Measurements from ENCODE around the gene GABRB2. TPM values are rescaled to one million over a fixed set of nuclear protein-coding genes. Genes with fewer than 3 reads are reported as not detected.

Gene GABRB2
- total and polyA plus RNA-seq, 7 experiments from 2014 or later = not detected

- intact Hi-C loops (cut with micrococcal nuclease) = no loop called here
- no peak overlapping the region for H3K4me3 ChIP-seq (ENCODE audit: low read length)
- ATAC-seq = no peak
- Mint-ChIP-seq H3K9me3 (peaks cover 0 to 6% (median 0%) of the 10 kb centered on the region in 11 donors), H3K36me3 (no peaks in the 10 kb centered on the region), H3K4me1 (no peaks in the 10 kb centered on the region), H3K27ac (peak overlapping the region in 1 of 9 donors; percentile 44), H3K4me3 (no peak overlapping the region), H3K27me3 (peaks cover 0 to 6% (median 0%) of the 10 kb centered on the region in 5 donors)
- DNase-seq = no peak
- H3K27ac ChIP-seq (ENCODE audit: low read depth, low read length) = no peak overlapping the region
- ChIA-PET POLR2A (no interaction called here), CTCF (no interaction called here)
- H3K36me3 ChIP-seq (ENCODE audit: control insufficient read depth in 2 of 3, insufficient read depth in 3 of 3, low read length in 3 of 3) = no peaks in the 10 kb centered on the region
- H3K4me1 ChIP-seq (ENCODE audit: control insufficient read depth in 2 of 2, insufficient read depth in 2 of 2, low read length in 2 of 2) = no peaks in the 10 kb centered on the region
- no peaks in the 10 kb centered on the region for H3K27me3 ChIP-seq (ENCODE audit: control insufficient read depth in 2 of 2, insufficient read depth in 2 of 2, low read length in 2 of 2)
- H3K9me3 ChIP-seq (ENCODE audit: control insufficient read depth in 2 of 3, low read length in 3 of 3) = no peaks in the 10 kb centered on the region
These were observed 161.5 kb downstream of the GABRB2 start for GRCh38 chr5:161385027-161385426.

- no peak overlapping the region for H3K4me3 ChIP-seq (ENCODE audit: low read length)
- ChIA-PET POLR2A (no interaction called here), CTCF (no interaction called here)
- no peaks in the 10 kb centered on the region for H3K36me3 ChIP-seq (ENCODE audit: control insufficient read depth in 2 of 3, insufficient read depth in 3 of 3, low read length in 3 of 3)
- intact Hi-C loops (cut with micrococcal nuclease) = no loop called here
- H3K36me3 Mint-ChIP-seq = no peaks in the 10 kb centered on the region
- peaks cover 0 to 6% (median 0%) of the 10 kb centered on the region in 5 donors for H3K27me3 Mint-ChIP-seq
- H3K9me3 ChIP-seq (ENCODE audit: control insufficient read depth in 2 of 3, low read length in 3 of 3) = no peaks in the 10 kb centered on the region
- no peak overlapping the region for H3K27ac ChIP-seq (ENCODE audit: low read depth, low read length)
- ATAC-seq (no peak), DNase-seq (no peak)
- H3K9me3 Mint-ChIP-seq = peaks cover 0 to 6% (median 0%) of the 10 kb centered on the region in 11 donors
- H3K4me1 Mint-ChIP-seq = no peaks in the 10 kb centered on the region
- H3K4me3 Mint-ChIP-seq = no peak overlapping the region
- H3K4me1 ChIP-seq (ENCODE audit: control insufficient read depth in 2 of 2, insufficient read depth in 2 of 2, low read length in 2 of 2) = no peaks in the 10 kb centered on the region
- H3K27me3 ChIP-seq (ENCODE audit: control insufficient read depth in 2 of 2, insufficient read depth in 2 of 2, low read length in 2 of 2) = no peaks in the 10 kb centered on the region
- H3K27ac Mint-ChIP-seq = no peak overlapping the region
These were observed 163.8 kb downstream of the GABRB2 start for GRCh38 chr5:161382685-161383084.

- no peak for ATAC-seq
- H3K9me3 ChIP-seq (ENCODE audit: control insufficient read depth in 2 of 3, low read length in 3 of 3) = no peaks in the 10 kb centered on the region
- H3K36me3 Mint-ChIP-seq = no peaks in the 10 kb centered on the region
- H3K4me3 ChIP-seq (ENCODE audit: low read length) = no peak overlapping the region
- H3K4me3 Mint-ChIP-seq = no peak overlapping the region
- H3K27me3 Mint-ChIP-seq = peaks cover 0 to 6% (median 0%) of the 10 kb centered on the region in 5 donors
- peaks cover 0 to 6% (median 0%) of the 10 kb centered on the region in 11 donors for H3K9me3 Mint-ChIP-seq
- no peaks in the 10 kb centered on the region for H3K36me3 ChIP-seq (ENCODE audit: control insufficient read depth in 2 of 3, insufficient read depth in 3 of 3, low read length in 3 of 3)
- ChIA-PET POLR2A (no interaction called here), CTCF (no interaction called here)
- H3K4me1 ChIP-seq (ENCODE audit: control insufficient read depth in 2 of 2, insufficient read depth in 2 of 2, low read length in 2 of 2) = no peaks in the 10 kb centered on the region
- H3K27ac ChIP-seq (ENCODE audit: low read depth, low read length) = no peak overlapping the region
- H3K4me1 Mint-ChIP-seq = no peaks in the 10 kb centered on the region
- intact Hi-C loops (cut with micrococcal nuclease) = no loop called here
- no peak overlapping the region for H3K27ac Mint-ChIP-seq
- no peaks in the 10 kb centered on the region for H3K27me3 ChIP-seq (ENCODE audit: control insufficient read depth in 2 of 2, insufficient read depth in 2 of 2, low read length in 2 of 2)
- DNase-seq = no peak
These were observed 166.0 kb downstream of the GABRB2 start for GRCh38 chr5:161380486-161380885.

GRCh38 chr5:161378701-161379100, 167.8 kb downstream of the GABRB2 start:
- no peaks in the 10 kb centered on the region for H3K36me3 Mint-ChIP-seq
- H3K4me3 ChIP-seq (ENCODE audit: low read length) = no peak overlapping the region
- H3K27me3 Mint-ChIP-seq = no peaks in the 10 kb centered on the region
- intact Hi-C loops (cut with micrococcal nuclease) = no loop called here
- H3K4me1 Mint-ChIP-seq = no peaks in the 10 kb centered on the region
- H3K4me1 ChIP-seq (ENCODE audit: control insufficient read depth in 2 of 2, insufficient read depth in 2 of 2, low read length in 2 of 2) = no peaks in the 10 kb centered on the region
- H3K27me3 ChIP-seq (ENCODE audit: control insufficient read depth in 2 of 2, insufficient read depth in 2 of 2, low read length in 2 of 2) = no peaks in the 10 kb centered on the region
- no peak for DNase-seq
- CTCF ChIA-PET = no interaction called here
- no peaks in the 10 kb centered on the region for H3K9me3 ChIP-seq (ENCODE audit: control insufficient read depth in 2 of 3, low read length in 3 of 3)
- no peaks in the 10 kb centered on the region for H3K36me3 ChIP-seq (ENCODE audit: control insufficient read depth in 2 of 3, insufficient read depth in 3 of 3, low read length in 3 of 3)
- POLR2A ChIA-PET = no interaction called here
- no peak overlapping the region for H3K27ac ChIP-seq (ENCODE audit: low read depth, low read length)
- H3K4me3 Mint-ChIP-seq = no peak overlapping the region
- ATAC-seq = no peak
- H3K27ac Mint-ChIP-seq = no peak overlapping the region
- H3K9me3 Mint-ChIP-seq = peaks cover 0 to 6% (median 0%) of the 10 kb centered on the region in 11 donors

- intact Hi-C loops (cut with micrococcal nuclease) = no loop called here
- Mint-ChIP-seq H3K4me1 (no peaks in the 10 kb centered on the region), H3K4me3 (no peak overlapping the region), H3K36me3 (no peaks in the 10 kb centered on the region), H3K27ac (no peak overlapping the region), H3K9me3 (peaks cover 0 to 5% (median 0%) of the 10 kb centered on the region in 11 donors), H3K27me3 (no peaks in the 10 kb centered on the region)
- no peak for DNase-seq
- no peaks in the 10 kb centered on the region for H3K9me3 ChIP-seq (ENCODE audit: control insufficient read depth in 2 of 3, low read length in 3 of 3)
- no peak overlapping the region for H3K27ac ChIP-seq (ENCODE audit: low read depth, low read length)
- H3K4me3 ChIP-seq (ENCODE audit: low read length) = no peak overlapping the region
- ChIA-PET POLR2A (no interaction called here), CTCF (no interaction called here)
- no peak for ATAC-seq
- no peaks in the 10 kb centered on the region for H3K4me1 ChIP-seq (ENCODE audit: control insufficient read depth in 2 of 2, insufficient read depth in 2 of 2, low read length in 2 of 2)
- H3K36me3 ChIP-seq (ENCODE audit: control insufficient read depth in 2 of 3, insufficient read depth in 3 of 3, low read length in 3 of 3) = no peaks in the 10 kb centered on the region
- no peaks in the 10 kb centered on the region for H3K27me3 ChIP-seq (ENCODE audit: control insufficient read depth in 2 of 2, insufficient read depth in 2 of 2, low read length in 2 of 2)
These were observed 170.5 kb downstream of the GABRB2 start for GRCh38 chr5:161376034-161376433.

GRCh38 chr5:161373345-161373707, 173.2 kb downstream of the GABRB2 start:
- Mint-ChIP-seq H3K4me3 (no peak overlapping the region), H3K27me3 (no peaks in the 10 kb centered on the region), H3K27ac (no peak overlapping the region), H3K36me3 (no peaks in the 10 kb centered on the region), H3K4me1 (no peaks in the 10 kb centered on the region), H3K9me3 (peaks cover 0 to 5% (median 0%) of the 10 kb centered on the region in 11 donors)
- H3K9me3 ChIP-seq (ENCODE audit: control insufficient read depth in 2 of 3, low read length in 3 of 3) = no peaks in the 10 kb centered on the region
- ChIA-PET POLR2A (no interaction called here), CTCF (no interaction called here)
- H3K4me3 ChIP-seq (ENCODE audit: low read length) = no peak overlapping the region
- DNase-seq (no peak), ATAC-seq (no peak)
- intact Hi-C loops (cut with micrococcal nuclease) = no loop called here
- no peaks in the 10 kb centered on the region for H3K4me1 ChIP-seq (ENCODE audit: control insufficient read depth in 2 of 2, insufficient read depth in 2 of 2, low read length in 2 of 2)
- no peaks in the 10 kb centered on the region for H3K27me3 ChIP-seq (ENCODE audit: control insufficient read depth in 2 of 2, insufficient read depth in 2 of 2, low read length in 2 of 2)
- H3K36me3 ChIP-seq (ENCODE audit: control insufficient read depth in 2 of 3, insufficient read depth in 3 of 3, low read length in 3 of 3) = no peaks in the 10 kb centered on the region
- no peak overlapping the region for H3K27ac ChIP-seq (ENCODE audit: low read depth, low read length)

GRCh38 chr5:161372682-161373344, 173.7 kb downstream of the GABRB2 start:
- Histone ChIP-seq H3K27ac (ENCODE audit: low read depth, low read length) (no peak overlapping the region), H3K27me3 (ENCODE audit: control insufficient read depth in 2 of 2, insufficient read depth in 2 of 2, low read length in 2 of 2) (no peaks in the 10 kb centered on the region), H3K4me1 (ENCODE audit: control insufficient read depth in 2 of 2, insufficient read depth in 2 of 2, low read length in 2 of 2) (no peaks in the 10 kb centered on the region), H3K36me3 (ENCODE audit: control insufficient read depth in 2 of 3, insufficient read depth in 3 of 3, low read length in 3 of 3) (no peaks in the 10 kb centered on the region), H3K4me3 (ENCODE audit: low read length) (no peak overlapping the region), H3K9me3 (ENCODE audit: control insufficient read depth in 2 of 3, low read length in 3 of 3) (no peaks in the 10 kb centered on the region)
- ChIA-PET CTCF (no interaction called here), POLR2A (no interaction called here)
- no peak overlapping the region for H3K27ac Mint-ChIP-seq
- DNase-seq = no peak
- no peaks in the 10 kb centered on the region for H3K4me1 Mint-ChIP-seq
- H3K9me3 Mint-ChIP-seq = peaks cover 0 to 5% (median 0%) of the 10 kb centered on the region in 11 donors
- ATAC-seq = no peak
- intact Hi-C loops (cut with micrococcal nuclease) = no loop called here
- H3K27me3 Mint-ChIP-seq = no peaks in the 10 kb centered on the region
- no peaks in the 10 kb centered on the region for H3K36me3 Mint-ChIP-seq
- no peak overlapping the region for H3K4me3 Mint-ChIP-seq
